BE2C (cell line): ENCODE data around the gene HDHD3. TPM values are rescaled to one million over a fixed set of nuclear protein-coding genes. Genes with fewer than 3 reads are reported as not detected.

Experiments used
- DNase-seq: peaks from one replicate; pipeline ENCODE4 v3.0.0-alpha.2; 2020
- H3K27me3 ChIP-seq: fragments of 250-450 bp; sonication (Bioruptor Pico); 2 replicates; pipeline ENCODE4 v1.5.1; 2020; ENCODE audit warnings: mild to moderate bottlenecking
- H3K36me3 ChIP-seq: fragments of 250-450 bp; sonication (Bioruptor Pico); 2 replicates; pipeline ENCODE4 v1.5.1; 2020; ENCODE audit warnings: mild to moderate bottlenecking
- H3K4me1 ChIP-seq: fragments of 250-450 bp; sonication (Bioruptor Pico); 2 replicates; pipeline ENCODE4 v1.5.1; 2020
- H3K4me3 ChIP-seq: 2 replicates; pipeline ENCODE4 v1.5.1; 2011; ENCODE audit warnings: low read depth, low read length
- H3K9me3 ChIP-seq: fragments of 250-450 bp; sonication (Bioruptor Pico); 2 replicates; pipeline ENCODE4 v1.5.1; 2020
- CTCF ChIP-seq: IDR thresholded peaks from 2 replicates; pipeline ENCODE4 v1.5.1; 2012; ENCODE audit warnings: mild to moderate bottlenecking, low read depth, low read length
- polyA plus RNA-seq: library from polyadenylated mRNA; unstranded; fragments of >200 nt; gene quantifications from one replicate; pipeline ENCODE4 v1.2.1, GENCODE V29; 2012; ENCODE audit warnings: low read depth, missing spikeins; ENCODE audit not compliant: insufficient read length, insufficient read depth

Gene HDHD3
- 10.7 TPM for polyA plus RNA-seq

- H3K4me3 ChIP-seq, result peak within 1 kb of the TSS; percentile 80
- peak; percentile 75 for DNase-seq
- no peaks in the 10 kb centered on the region for H3K27me3 ChIP-seq
- TF ChIP-seq CTCF, result no peak
- no peaks in the 10 kb centered on the region for H3K4me1 ChIP-seq
- no peaks in the 10 kb centered on the region for H3K36me3 ChIP-seq
- no peaks in the 10 kb centered on the region for H3K9me3 ChIP-seq
Measured at GRCh38 chr9:113376634-113377567, at the start of gene HDHD3. Gene HDHD3, minus strand, starts transcription at chr9:113376986. Its CDS starts 2,632 bp downstream, at chr9:113374354.

GRCh38 chr9:113425072-113425471 is 48.3 kb upstream of the HDHD3 start:
- no peak for TF ChIP-seq CTCF
- DNase-seq, result no peak
- no peaks in the 10 kb centered on the region for H3K9me3 ChIP-seq
- H3K36me3 ChIP-seq, result no peaks in the 10 kb centered on the region
- no peak overlapping the region for H3K4me3 ChIP-seq
- no peaks in the 10 kb centered on the region; the same call in 1 of the 2 replicates for H3K27me3 ChIP-seq
- no peaks in the 10 kb centered on the region for H3K4me1 ChIP-seq

- Histone ChIP-seq H3K36me3 (no peaks in the 10 kb centered on the region), H3K9me3 (no peaks in the 10 kb centered on the region), H3K27me3 (no peaks in the 10 kb centered on the region; the same call in 1 of the 2 replicates), H3K4me3 (no peak overlapping the region), H3K4me1 (no peaks in the 10 kb centered on the region)
- no peak for DNase-seq
- TF ChIP-seq CTCF, result no peak
Measured at GRCh38 chr9:113421726-113422125, 44.9 kb upstream of the HDHD3 start.

- Histone ChIP-seq H3K4me1 (no peaks in the 10 kb centered on the region), H3K27me3 (no peaks in the 10 kb centered on the region), H3K4me3 (no peak overlapping the region), H3K9me3 (no peaks in the 10 kb centered on the region), H3K36me3 (no peaks in the 10 kb centered on the region)
- TF ChIP-seq CTCF, result no peak
- no peak for DNase-seq
Measured at GRCh38 chr9:113417370-113417769, 40.6 kb upstream of the HDHD3 start.

- Histone ChIP-seq H3K4me1 (no peaks in the 10 kb centered on the region), H3K36me3 (no peaks in the 10 kb centered on the region), H3K9me3 (no peaks in the 10 kb centered on the region), H3K27me3 (no peaks in the 10 kb centered on the region), H3K4me3 (no peak overlapping the region)
- no peak for TF ChIP-seq CTCF
- DNase-seq, result no peak
Measured at GRCh38 chr9:113416149-113416721, 39.4 kb upstream of the HDHD3 start.
